Measurements from ENCODE around the gene ZNF70.
"Not testable (repeated sequence)": the region's sequence is repeated elsewhere in the genome, so short reads cannot be mapped to it uniquely, and the experiment has no call there.

Gene ZNF70

GRCh38 chr22:23744001-23744400, 6.9 kb downstream of the ZNF70 start:
- no peak for DNase-seq
- in situ Hi-C loops (cut with HindIII; ENCODE audit: low pct_ligation_motif_present, low pct_unique_long_range_greater_than_20kb, low sequenced_read_pairs), result no loop called here

- in situ Hi-C loops (cut with HindIII; ENCODE audit: low pct_ligation_motif_present, low pct_unique_long_range_greater_than_20kb, low sequenced_read_pairs), result no loop called here
- DNase-seq, result no peak
Observed at GRCh38 chr22:23743303-23743705, 7.6 kb downstream of the ZNF70 start.

GRCh38 chr22:23742505-23743264, 8.2 kb downstream of the ZNF70 start:
- in situ Hi-C loops (cut with HindIII; ENCODE audit: low pct_ligation_motif_present, low pct_unique_long_range_greater_than_20kb, low sequenced_read_pairs), result no loop called here
- DNase-seq, result no peak

- in situ Hi-C loops (cut with HindIII; ENCODE audit: low pct_ligation_motif_present, low pct_unique_long_range_greater_than_20kb, low sequenced_read_pairs), result no loop called here
Observed at GRCh38 chr22:23737696-23738095, 13.2 kb downstream of the ZNF70 start.

GRCh38 chr22:23728108-23728507, 22.8 kb downstream of the ZNF70 start:
- in situ Hi-C loops (cut with HindIII; ENCODE audit: low pct_ligation_motif_present, low pct_unique_long_range_greater_than_20kb, low sequenced_read_pairs); DNase-seq: not testable (repeated sequence)

More at GRCh38 chr22:23737696-23738095, 13.2 kb downstream of the ZNF70 start:
- DNase-seq, result no peak

GRCh38 chr22:23722724-23723123, 28.2 kb downstream of the ZNF70 start:
- no peak for DNase-seq
- in situ Hi-C loops (cut with HindIII; ENCODE audit: low pct_ligation_motif_present, low pct_unique_long_range_greater_than_20kb, low sequenced_read_pairs), result no loop called here

- DNase-seq, result no peak
- in situ Hi-C loops (cut with HindIII; ENCODE audit: low pct_ligation_motif_present, low pct_unique_long_range_greater_than_20kb, low sequenced_read_pairs), result no loop called here
Observed at GRCh38 chr22:23722160-23722559, 28.8 kb downstream of the ZNF70 start.

GRCh38 chr22:23720855-23721254, 30.1 kb downstream of the ZNF70 start:
- in situ Hi-C loops (cut with HindIII; ENCODE audit: low pct_ligation_motif_present, low pct_unique_long_range_greater_than_20kb, low sequenced_read_pairs), result no loop called here
- DNase-seq, result no peak

- in situ Hi-C loops (cut with HindIII; ENCODE audit: low pct_ligation_motif_present, low pct_unique_long_range_greater_than_20kb, low sequenced_read_pairs), result no loop called here
Observed at GRCh38 chr22:23718371-23719165, 32.3 kb downstream of the ZNF70 start.

GRCh38 chr22:23716811-23717801, 33.8 kb downstream of the ZNF70 start:
- in situ Hi-C loops (cut with HindIII; ENCODE audit: low pct_ligation_motif_present, low pct_unique_long_range_greater_than_20kb, low sequenced_read_pairs), result no loop called here
- peak; percentile 83 for DNase-seq

More at GRCh38 chr22:23718371-23719165, 32.3 kb downstream of the ZNF70 start:
- no peak for DNase-seq

GRCh38 chr22:23715806-23716375, 35.0 kb downstream of the ZNF70 start:
- no peak for DNase-seq
- in situ Hi-C loops (cut with HindIII; ENCODE audit: low pct_ligation_motif_present, low pct_unique_long_range_greater_than_20kb, low sequenced_read_pairs), result no loop called here

GRCh38 chr22:23714596-23715578, 36.0 kb downstream of the ZNF70 start:
- no peak for DNase-seq
- in situ Hi-C loops (cut with HindIII; ENCODE audit: low pct_ligation_motif_present, low pct_unique_long_range_greater_than_20kb, low sequenced_read_pairs), result no loop called here

GRCh38 chr22:23713696-23714595, 37.0 kb downstream of the ZNF70 start:
- DNase-seq, result no peak
- in situ Hi-C loops (cut with HindIII; ENCODE audit: low pct_ligation_motif_present, low pct_unique_long_range_greater_than_20kb, low sequenced_read_pairs), result no loop called here

GRCh38 chr22:23712256-23712655, 38.7 kb downstream of the ZNF70 start:
- in situ Hi-C loops (cut with HindIII; ENCODE audit: low pct_ligation_motif_present, low pct_unique_long_range_greater_than_20kb, low sequenced_read_pairs), result no loop called here
- DNase-seq, result no peak

GRCh38 chr22:23709107-23709506, 41.8 kb downstream of the ZNF70 start:
- in situ Hi-C loops (cut with HindIII; ENCODE audit: low pct_ligation_motif_present, low pct_unique_long_range_greater_than_20kb, low sequenced_read_pairs), result no loop called here
- DNase-seq, result no peak

GRCh38 chr22:23708270-23708669, 42.6 kb downstream of the ZNF70 start:
- in situ Hi-C loops (cut with HindIII; ENCODE audit: low pct_ligation_motif_present, low pct_unique_long_range_greater_than_20kb, low sequenced_read_pairs), result no loop called here
- DNase-seq, result no peak

Data from ACHN (cell line).